K562 (cell line): ENCODE data around the gene PAQR7. TPM values are rescaled to one million over a fixed set of nuclear protein-coding genes. Genes with fewer than 3 reads are reported as not detected.
A peak's percentile ranks its signal among the peaks of the same experiment; 100 is the strongest.

Experiments used
- BACH1 ChIP-seq: fragments of 200-800 bp; sonication (Bioruptor generic); IDR thresholded peaks from 2 replicates; pipeline ENCODE4 v1.6.1; 2016; ENCODE audit warnings: missing genetic modification characterization, missing compliant biosample characterization
- BHLHE40 ChIP-seq: IDR thresholded peaks from 2 replicates; pipeline ENCODE4 v1.6.1; 2011; ENCODE audit warnings: low read length, improper control_type of control experiment
- CSDE1 ChIP-seq, 2 experiments: fragments of 450-650 bp; IDR thresholded peaks; 2 replicates each; pipeline ENCODE4 v1.6.1; 2016; ENCODE audit warnings: mild to moderate bottlenecking in 1 of 2
- GATAD2A ChIP-seq: fragments of 450-650 bp; IDR thresholded peaks from 2 replicates; pipeline ENCODE4 v1.6.1; 2017
- LARP7 ChIP-seq: fragments of 450-650 bp; IDR thresholded peaks from 2 replicates; pipeline ENCODE4 v1.6.1; 2016
- MCM2 ChIP-seq: fragments of 450-650 bp; IDR thresholded peaks from 2 replicates; pipeline ENCODE4 v1.6.1; 2017; ENCODE audit warnings: low read depth, mild to moderate bottlenecking
- MEF2D ChIP-seq: conservative IDR thresholded peaks from 2 replicates; pipeline ENCODE4 v1.6.1; 2016; ENCODE audit warnings: low read depth, missing genetic modification characterization, missing compliant biosample characterization
- MYNN ChIP-seq, 2 experiments: sonication (generic); formaldehyde crosslinking in 1 of 2; IDR thresholded peaks; 2 replicates each; pipeline versions ENCODE4 v1.5.0 to v1.6.1; 2016 to 2020; ENCODE audit warnings: antibody characterized with exemption in 1 of 2, missing genetic modification reagents in 1 of 2
- PML ChIP-seq: IDR thresholded peaks from 2 replicates; pipeline ENCODE4 v1.6.1; 2012; ENCODE audit warnings: low read length, inconsistent platforms
- SIN3A ChIP-seq, 2 experiments: fragments of 150-350 bp in 1 of 2; IDR thresholded peaks; 2 replicates each; pipeline ENCODE4 v1.6.1; 2011 to 2016; ENCODE audit warnings: borderline replicate concordance in 2 of 2, low read depth in 2 of 2, low read length in 2 of 2, mild to moderate bottlenecking in 2 of 2, moderate library complexity in 2 of 2; ENCODE audit not compliant: control insufficient read depth in 1 of 2
- TCF3 ChIP-seq: sonication (generic); formaldehyde crosslinking; IDR thresholded peaks from 2 replicates; pipeline ENCODE4 v1.4.0; 2020; ENCODE audit warnings: mild to moderate bottlenecking, missing genetic modification reagents
- ZHX1 ChIP-seq: fragments of 150-350 bp; conservative IDR thresholded peaks from 2 replicates; pipeline ENCODE4 v1.6.1; 2014; ENCODE audit warnings: low read length
- ZNF217 ChIP-seq: sonication (generic); formaldehyde crosslinking; IDR thresholded peaks from 2 replicates; pipeline ENCODE4 v1.8.0; 2022; ENCODE audit warnings: mild to moderate bottlenecking, missing genetic modification reagents
- ZNF449 ChIP-seq: fragments of 250-450 bp; sonication (Bioruptor Pico); IDR thresholded peaks from 2 replicates; pipeline ENCODE4 v1.8.0; 2022; ENCODE audit warnings: moderate library complexity, mild to moderate bottlenecking, inconsistent platforms
- ZNF583 ChIP-seq: fragments of 250-450 bp; sonication (Bioruptor Pico); IDR thresholded peaks from 2 replicates; pipeline ENCODE4 v1.4.0; 2020
- ZNF75A ChIP-seq: fragments of 450-650 bp; formaldehyde crosslinking; IDR thresholded peaks from 2 replicates; pipeline ENCODE4 v1.4.0; 2020; ENCODE audit warnings: mild to moderate bottlenecking
- ZSCAN29 ChIP-seq: fragments of 450-650 bp; IDR thresholded peaks from 2 replicates; pipeline ENCODE4 v1.6.1; 2017
- polyA plus RNA-seq, 8 experiments: library from polyadenylated mRNA; depleted of rRNA in 4 of 8; stranded (reverse) in 5 of 8; unstranded in 3 of 8; fragments of >200 nt; fragmentation: Nextera tagmentation in 2 of 8; fragmentation: Illumina TruSeq in 1 of 8; extraction: Ambion mirVana in 2 of 8; extraction: Trizol in 1 of 8; gene quantifications; 2 replicates each; pipeline versions ENCODE4 v1.2.1 to v1.2.3, GENCODE V29; 2011 to 2014; ENCODE audit warnings: inconsistent platforms in 1 of 8, missing spikeins in 1 of 8
- total RNA-seq, 7 experiments: library from RNA; depleted of rRNA in 6 of 7; stranded (reverse); fragments of >200 nt in 6 of 7; fragmentation: Illumina TruSeq in 2 of 7; extraction: Trizol in 2 of 7; gene quantifications; 2 replicates each; pipeline versions ENCODE4 v1.2.1 to v1.2.3, GENCODE V29; 2011 to 2021; ENCODE audit warnings: low replicate concordance in 1 of 7
- TF ChIP-seq, protein P1 (sequence below): fragments of 450-650 bp; formaldehyde crosslinking; IDR thresholded peaks from 2 replicates; pipeline ENCODE4 v1.4.0; 2020; ENCODE audit warnings: mild to moderate bottlenecking, moderate library complexity

PAQR7 gene
- total and polyA plus RNA-seq, 9 of the 15 experiments (the other 6 are each of a cell fraction or from before 2014, with no cell fraction given): 1.1 to 5.2 (median 2.6) TPM

- TF ChIP-seq, protein P1, sequence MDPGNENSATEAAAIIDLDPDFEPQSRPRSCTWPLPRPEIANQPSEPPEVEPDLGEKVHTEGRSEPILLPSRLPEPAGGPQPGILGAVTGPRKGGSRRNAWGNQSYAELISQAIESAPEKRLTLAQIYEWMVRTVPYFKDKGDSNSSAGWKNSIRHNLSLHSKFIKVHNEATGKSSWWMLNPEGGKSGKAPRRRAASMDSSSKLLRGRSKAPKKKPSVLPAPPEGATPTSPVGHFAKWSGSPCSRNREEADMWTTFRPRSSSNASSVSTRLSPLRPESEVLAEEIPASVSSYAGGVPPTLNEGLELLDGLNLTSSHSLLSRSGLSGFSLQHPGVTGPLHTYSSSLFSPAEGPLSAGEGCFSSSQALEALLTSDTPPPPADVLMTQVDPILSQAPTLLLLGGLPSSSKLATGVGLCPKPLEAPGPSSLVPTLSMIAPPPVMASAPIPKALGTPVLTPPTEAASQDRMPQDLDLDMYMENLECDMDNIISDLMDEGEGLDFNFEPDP (CRISPR knock-in tag): no peak
- TF ChIP-seq BHLHE40: no peak
- TF ChIP-seq SIN3A (IDR thresholded peaks at IDR 0.05; ENCODE audit: borderline replicate concordance in 2 of 2, control insufficient read depth in 1 of 2, low read depth in 2 of 2, low read length in 2 of 2): peak in 1 of 2 experiments; percentile 45
- no peak for TF ChIP-seq MEF2D
- no peak for TF ChIP-seq ZSCAN29
- TF ChIP-seq ZNF583 (CRISPR knock-in tag): no peak; the same call in 1 of the 2 replicates
- 0 out of 2 replicates have a peak, but pooled peaks have one; percentile 3 for TF ChIP-seq PML
- TF ChIP-seq ZNF217 (CRISPR knock-in tag): no peak
- no peak for TF ChIP-seq MCM2
- TF ChIP-seq ZNF449: no peak
- TF ChIP-seq ZNF75A (CRISPR knock-in tag): no peak
- no peak for TF ChIP-seq TCF3 (CRISPR knock-in tag)
- no peak; a peak in 1 of 4 replicates for TF ChIP-seq CSDE1 (IDR thresholded peaks at IDR 0.05)
- TF ChIP-seq GATAD2A: 0 out of 2 replicates have a peak, but pooled peaks have one; percentile 9
- TF ChIP-seq BACH1 (tag): no peak
- TF ChIP-seq ZHX1: no peak
- no peak; the same call in 1 of the 2 replicates for TF ChIP-seq LARP7
- 0 out of 2 replicates have a peak, but pooled peaks have one; percentile 41 for TF ChIP-seq MYNN (IDR thresholded peaks at IDR 0.05)
- no peak for TF ChIP-seq MYNN (CRISPR knock-in tag; IDR thresholded peaks at IDR 0.05)
These were observed 55.0 kb downstream of the PAQR7 start (continued) for GRCh38 chr1:25820247-25821111.
